GM12872 (cell line): Measurements from ENCODE around the gene GXYLT2.

Source experiments
- CTCF ChIP-seq: IDR thresholded peaks from 3 replicates; pipeline ENCODE4 v1.5.1; 2011; ENCODE audit warnings: low read depth, mild to moderate bottlenecking, low read length, moderate library complexity; ENCODE audit not compliant: insufficient read depth

Gene GXYLT2

GRCh38 chr3:72896996-72897757 is 9.3 kb downstream of the GXYLT2 start:
- no peak for TF ChIP-seq CTCF

- no peak for TF ChIP-seq CTCF
These were observed 9.8 kb downstream of the GXYLT2 start for GRCh38 chr3:72897758-72898007.

GRCh38 chr3:72899349-72899765 is 11.5 kb downstream of the GXYLT2 start:
- TF ChIP-seq CTCF: no peak

DNA sequence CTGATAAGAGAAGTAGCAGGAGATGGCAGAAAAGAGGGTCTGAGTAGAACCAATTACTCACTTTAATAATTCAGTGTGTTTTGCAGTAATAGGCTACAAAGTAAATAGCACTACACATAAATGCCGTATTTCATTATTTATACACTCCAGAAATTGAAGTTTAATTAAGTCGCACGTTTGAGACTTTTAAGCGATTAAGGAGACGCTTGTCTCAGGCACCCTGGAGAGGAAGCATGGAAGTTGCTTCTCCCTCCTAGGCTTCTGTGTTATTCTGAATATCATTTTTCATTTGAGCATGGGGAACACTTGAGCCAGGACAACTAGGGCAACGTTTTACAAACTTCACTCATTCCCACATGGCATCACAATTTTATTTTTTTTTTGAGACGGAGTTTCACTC is 12.2 kb downstream of the GXYLT2 start:
- TF ChIP-seq CTCF: no peak

DNA sequence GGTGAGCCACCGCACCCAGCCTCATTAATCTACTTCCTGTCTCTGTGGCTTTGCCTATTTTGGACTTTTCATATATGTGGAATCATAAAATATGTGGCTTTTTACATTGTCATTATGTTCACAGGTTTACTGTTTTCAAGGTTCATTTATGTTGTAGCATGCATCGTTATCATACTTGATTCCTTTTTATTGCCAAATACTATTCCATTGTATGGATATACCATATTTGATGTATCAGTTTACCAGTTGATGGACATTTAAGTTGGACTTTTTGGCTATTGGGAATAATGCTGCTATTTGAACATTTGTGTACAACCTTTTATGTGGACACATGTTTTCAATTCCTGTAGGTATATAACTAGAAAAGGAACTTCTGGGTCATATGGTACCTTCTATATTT is 14.0 kb downstream of the GXYLT2 start:
- no peak for TF ChIP-seq CTCF

DNA sequence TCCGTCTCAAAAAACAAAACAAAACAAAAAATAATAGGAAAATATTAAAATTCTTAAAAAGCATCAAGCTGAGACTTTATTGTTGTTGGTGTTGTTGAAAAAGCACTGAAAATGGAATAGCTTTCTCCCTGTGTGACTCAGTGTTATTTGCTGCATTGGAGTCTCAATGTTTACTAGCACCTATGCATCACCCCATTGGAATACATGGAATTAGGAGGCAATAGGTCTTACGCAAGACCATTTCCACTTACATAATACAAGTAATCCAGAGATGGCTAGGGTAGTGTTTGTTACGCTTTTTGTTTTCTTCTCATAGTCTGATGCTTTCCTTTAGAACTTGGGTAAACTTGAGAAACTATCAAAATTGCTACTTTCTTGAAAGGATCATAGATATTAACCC is 15.2 kb downstream of the GXYLT2 start:
- no peak for TF ChIP-seq CTCF

DNA sequence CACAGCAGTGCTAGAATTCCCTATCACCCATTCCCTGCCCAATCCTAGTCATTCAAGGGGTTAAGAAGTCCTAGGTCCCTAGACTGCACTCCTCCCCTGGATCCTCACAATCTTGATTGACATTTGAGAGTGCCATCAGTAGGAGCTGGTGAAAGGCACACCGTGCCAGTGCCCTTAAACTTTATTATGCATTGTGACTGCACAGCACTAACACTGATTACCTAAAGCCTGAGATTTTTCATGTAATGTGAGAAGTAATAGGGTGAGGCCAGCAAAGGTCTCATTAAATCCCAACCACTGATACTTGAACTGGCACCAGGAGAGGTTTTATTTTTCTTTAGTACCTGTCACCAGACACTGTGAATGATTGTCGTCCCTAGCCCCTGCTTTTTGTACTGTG is 16.3 kb downstream of the GXYLT2 start:
- no peak for TF ChIP-seq CTCF
